SU-DHL-6 (cell line): ENCODE results near the gene NFATC1.

Source experiments
- H2AFZ ChIP-seq: fragments of 200-600 bp; sonication (generic); 2 replicates; pipeline ENCODE4 v1.6.1; 2014; ENCODE audit warnings: low read depth, mild to moderate bottlenecking, moderate library complexity, mixed read lengths, antibody characterized with exemption, low read length; ENCODE audit not compliant: severe bottlenecking
- H3F3A ChIP-seq: fragments of 200-600 bp; shearing (Covaris generic); 2 replicates; pipeline ENCODE4 v1.6.0; 2016; ENCODE audit warnings: antibody characterized with exemption, mild to moderate bottlenecking; ENCODE audit not compliant: insufficient read depth
- H3K27ac ChIP-seq: fragments of 200-600 bp; sonication (generic); 2 replicates; pipeline ENCODE4 v1.5.1; 2016; ENCODE audit warnings: low read depth, mild to moderate bottlenecking, low read length, moderate library complexity, mixed read lengths
- H3K27me3 ChIP-seq: fragments of 200-600 bp; sonication (generic), shearing (Covaris generic); 2 replicates; pipeline ENCODE4 v1.6.0; 2014; ENCODE audit warnings: mild to moderate bottlenecking, low read length
- H3K36me3 ChIP-seq: fragments of 200-600 bp; sonication (generic); 2 replicates; pipeline ENCODE4 v1.6.1; 2014; ENCODE audit warnings: mild to moderate bottlenecking, low read length, mixed read lengths
- H3K4me2 ChIP-seq: fragments of 300-600, 200-600 bp; shearing (Covaris generic), sonication (generic); 2 replicates; pipeline ENCODE4 v1.6.0; 2014; ENCODE audit warnings: low read length, low read depth, mild to moderate bottlenecking; ENCODE audit not compliant: poor library complexity, severe bottlenecking
- H3K4me3 ChIP-seq: fragments of 200-600 bp; sonication (generic); 2 replicates; pipeline ENCODE4 v1.5.1; 2014; ENCODE audit warnings: antibody characterized with exemption, low read length, mild to moderate bottlenecking, mixed read lengths; ENCODE audit not compliant: insufficient read depth, poor library complexity, severe bottlenecking
- H3K79me2 ChIP-seq: fragments of 200-600 bp; sonication (generic); 2 replicates; pipeline ENCODE4 v1.6.1; 2014; ENCODE audit warnings: mild to moderate bottlenecking, low read length, moderate library complexity; ENCODE audit not compliant: insufficient read depth
- H3K9ac ChIP-seq: fragments of 200-600 bp; sonication (generic); 2 replicates; pipeline ENCODE4 v1.7.0; 2014; ENCODE audit warnings: mild to moderate bottlenecking, low read length
- H3K9me2 ChIP-seq: fragments of 200-600 bp; sonication (generic); replicated peaks from 2 replicates; pipeline ENCODE4 v1.6.1; 2014; ENCODE audit warnings: low read length; ENCODE audit not compliant: insufficient read depth
- H3K9me3 ChIP-seq: fragments of 200-600 bp; sonication (generic); 2 replicates; pipeline ENCODE4 v1.6.1; 2014; ENCODE audit warnings: low read length, mixed read lengths; ENCODE audit not compliant: insufficient read depth
- H4K20me1 ChIP-seq: fragments of 200-600 bp; sonication (generic); 2 replicates; pipeline ENCODE4 v1.6.1; 2014; ENCODE audit warnings: low read depth, mild to moderate bottlenecking, antibody characterized with exemption, low read length, moderate library complexity, mixed read lengths
- EZH2phosphoT487 ChIP-seq: fragments of 200-600 bp; sonication (generic), shearing (Covaris generic); conservative IDR thresholded peaks from 2 replicates; pipeline ENCODE4 v1.6.1; 2018; ENCODE audit warnings: mild to moderate bottlenecking, antibody characterized with exemption, low read length, moderate library complexity, mixed read lengths
- TF ChIP-seq, protein P1 (sequence below): fragments of 200-600 bp; sonication (generic); IDR thresholded peaks from one replicate; pipeline ENCODE4 v1.5.1; 2017; ENCODE audit warnings: antibody characterized with exemption, mild to moderate bottlenecking, low read length, moderate library complexity; ENCODE audit not compliant: insufficient read depth, poor library complexity, severe bottlenecking

The NFATC1 gene

DNA sequence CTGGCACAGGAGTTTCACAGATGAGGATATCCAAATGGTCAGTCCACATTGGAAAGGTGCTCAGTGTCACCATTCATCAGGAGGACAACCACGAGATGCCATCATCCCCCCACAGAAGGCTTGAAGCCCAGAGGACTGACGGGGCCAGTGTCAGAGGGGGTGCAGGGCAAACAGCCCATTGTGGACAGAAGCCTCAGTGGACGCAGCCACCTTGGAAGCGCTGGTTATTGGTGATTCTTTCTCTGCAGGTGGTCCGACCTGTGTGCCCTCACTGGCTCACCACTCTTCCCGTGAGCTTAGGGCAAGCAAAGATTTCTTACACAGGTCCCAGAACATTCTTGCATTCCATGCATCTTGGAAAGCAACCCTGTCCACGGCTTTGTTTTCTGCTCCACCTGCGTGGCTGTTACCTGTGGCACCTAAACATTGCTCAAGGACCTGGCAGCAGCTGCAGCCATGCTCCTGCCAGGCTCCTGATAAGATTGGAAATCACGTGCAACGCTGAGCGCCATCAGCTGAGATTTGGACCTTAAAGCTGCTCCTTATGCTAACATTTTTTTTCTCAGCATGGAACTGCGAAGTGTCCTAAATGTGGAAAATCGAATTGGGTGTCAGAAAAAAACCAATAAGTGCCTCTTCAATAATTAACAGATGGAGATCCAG lies 172.9 kb downstream of the NFATC1 start:
- Histone ChIP-seq H3K27ac (no peak overlapping the region), H3K79me2 (no peaks in the 10 kb centered on the region), H3K4me2 (no peak overlapping the region), H3K27me3 (no peaks in the 10 kb centered on the region), H3K36me3 (no peaks in the 10 kb centered on the region), H3K4me3 (no peak overlapping the region), H3K9ac (no peak overlapping the region), H3K9me2 (no peaks in the 10 kb centered on the region), H3F3A (0 out of 2 replicates have a peak, but pooled peaks cover 3% of the 10 kb centered on the region), H4K20me1 (no peaks in the 10 kb centered on the region), H2AFZ (no peak overlapping the region), H3K9me3 (peaks cover 28% of the 10 kb centered on the region)
- TF ChIP-seq, protein P1, sequence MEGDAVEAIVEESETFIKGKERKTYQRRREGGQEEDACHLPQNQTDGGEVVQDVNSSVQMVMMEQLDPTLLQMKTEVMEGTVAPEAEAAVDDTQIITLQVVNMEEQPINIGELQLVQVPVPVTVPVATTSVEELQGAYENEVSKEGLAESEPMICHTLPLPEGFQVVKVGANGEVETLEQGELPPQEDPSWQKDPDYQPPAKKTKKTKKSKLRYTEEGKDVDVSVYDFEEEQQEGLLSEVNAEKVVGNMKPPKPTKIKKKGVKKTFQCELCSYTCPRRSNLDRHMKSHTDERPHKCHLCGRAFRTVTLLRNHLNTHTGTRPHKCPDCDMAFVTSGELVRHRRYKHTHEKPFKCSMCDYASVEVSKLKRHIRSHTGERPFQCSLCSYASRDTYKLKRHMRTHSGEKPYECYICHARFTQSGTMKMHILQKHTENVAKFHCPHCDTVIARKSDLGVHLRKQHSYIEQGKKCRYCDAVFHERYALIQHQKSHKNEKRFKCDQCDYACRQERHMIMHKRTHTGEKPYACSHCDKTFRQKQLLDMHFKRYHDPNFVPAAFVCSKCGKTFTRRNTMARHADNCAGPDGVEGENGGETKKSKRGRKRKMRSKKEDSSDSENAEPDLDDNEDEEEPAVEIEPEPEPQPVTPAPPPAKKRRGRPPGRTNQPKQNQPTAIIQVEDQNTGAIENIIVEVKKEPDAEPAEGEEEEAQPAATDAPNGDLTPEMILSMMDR: no peak
- TF ChIP-seq EZH2phosphoT487: no peak

DNA sequence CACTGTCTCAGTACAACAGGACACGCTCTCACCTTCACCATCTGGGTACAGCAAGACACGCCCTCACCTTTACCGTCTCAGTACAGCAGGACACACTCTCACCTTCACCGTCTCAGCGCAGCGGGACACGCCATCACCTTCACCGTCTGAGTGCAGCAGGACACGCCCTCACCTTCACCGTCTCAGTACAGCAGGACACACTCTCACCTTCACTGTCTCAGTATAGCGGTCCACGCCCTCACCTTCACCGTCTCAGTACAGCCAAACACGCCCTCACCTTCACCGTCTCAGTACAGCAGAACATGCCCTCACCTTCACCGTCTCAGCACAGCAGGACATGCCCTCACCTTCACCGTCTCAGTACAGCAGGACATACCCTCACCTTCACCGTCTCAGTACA lies 174.0 kb downstream of the NFATC1 start:
- H4K20me1 ChIP-seq: no peaks in the 10 kb centered on the region
- H3K36me3 ChIP-seq: no peaks in the 10 kb centered on the region
- no peak overlapping the region for H3K9ac ChIP-seq
- H3K27ac ChIP-seq: no peak overlapping the region
- H3K4me2 ChIP-seq: no peak overlapping the region
- no peaks in the 10 kb centered on the region for H3F3A ChIP-seq
- H3K79me2 ChIP-seq: no peaks in the 10 kb centered on the region
- H2AFZ ChIP-seq: no peak overlapping the region
- H3K9me3 ChIP-seq: peaks cover 19% of the 10 kb centered on the region
- H3K4me3 ChIP-seq: no peak overlapping the region
- no peaks in the 10 kb centered on the region for H3K9me2 ChIP-seq
- H3K27me3 ChIP-seq: no peaks in the 10 kb centered on the region
- no peak for TF ChIP-seq EZH2phosphoT487
- TF ChIP-seq, protein P1: no peak

DNA sequence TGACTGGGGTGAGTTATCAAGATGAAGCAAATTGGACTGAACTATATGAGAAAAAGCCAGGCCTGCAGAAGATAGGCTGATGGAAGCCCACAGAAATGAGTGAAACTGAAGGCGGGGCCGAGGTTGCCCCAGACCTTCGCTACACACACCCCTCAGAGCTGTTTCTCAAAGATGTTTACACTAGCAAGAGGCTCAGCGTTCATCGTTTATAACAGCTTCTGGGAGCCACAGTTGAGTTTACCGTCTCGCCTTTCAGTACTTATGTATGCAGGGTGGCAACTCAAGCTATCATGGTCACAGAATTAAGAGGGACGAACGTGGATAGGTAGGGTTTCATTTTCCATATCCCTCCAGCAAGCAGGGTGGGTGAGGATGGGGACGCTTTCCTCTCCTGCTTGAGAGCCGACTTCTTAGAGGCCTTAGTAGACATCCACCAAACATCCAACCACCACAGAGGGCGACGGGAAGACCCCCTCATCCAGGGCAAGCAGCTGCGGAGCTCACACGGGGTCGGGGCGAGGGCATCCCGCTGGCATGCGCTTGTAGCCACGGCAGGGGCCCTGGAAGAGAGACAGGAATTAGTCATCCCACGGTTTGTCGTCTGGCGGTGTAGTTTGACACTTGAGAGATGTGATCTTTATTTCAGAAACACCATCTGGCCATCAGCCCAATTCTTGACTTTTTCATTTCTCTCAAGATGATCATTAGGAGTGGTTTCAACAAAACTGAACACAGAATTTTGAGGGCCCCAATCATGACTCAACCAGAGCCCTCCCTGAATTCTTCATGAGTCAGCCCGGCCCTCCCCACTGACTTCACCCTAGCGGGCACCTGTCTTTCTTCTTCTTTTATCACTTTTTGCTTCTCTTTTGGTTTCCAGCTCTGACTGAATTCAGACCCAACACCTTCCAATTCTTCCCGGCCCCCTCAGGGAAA lies 174.8 kb downstream of the NFATC1 start:
- Histone ChIP-seq H3K27ac (no peak overlapping the region), H3K4me2 (no peak overlapping the region), H3K9me2 (no peaks in the 10 kb centered on the region), H3K9me3 (peaks cover 19% of the 10 kb centered on the region), H3K79me2 (no peaks in the 10 kb centered on the region), H2AFZ (no peak overlapping the region), H3K4me3 (no peak overlapping the region), H4K20me1 (no peaks in the 10 kb centered on the region), H3F3A (no peaks in the 10 kb centered on the region), H3K36me3 (no peaks in the 10 kb centered on the region), H3K9ac (no peak overlapping the region), H3K27me3 (no peaks in the 10 kb centered on the region)
- TF ChIP-seq EZH2phosphoT487: no peak
- TF ChIP-seq, protein P1: no peak
